HUES6 (cell line): ENCODE measurements around the gene KLHL29.

Source experiments
- H3K27ac ChIP-seq: 2 replicates; pipeline ENCODE4 v1.7.0; 2013; ENCODE audit warnings: low read depth, mild to moderate bottlenecking, low read length, inconsistent platforms
- H3K27me3 ChIP-seq: 2 replicates; pipeline ENCODE4 v1.6.1; 2013; ENCODE audit warnings: low read length; ENCODE audit not compliant: control insufficient read depth, insufficient read depth
- H3K36me3 ChIP-seq: 2 replicates; pipeline ENCODE4 v1.6.1; 2013; ENCODE audit warnings: low read length; ENCODE audit not compliant: control insufficient read depth, insufficient read depth
- H3K4me1 ChIP-seq: 2 replicates; pipeline ENCODE4 v1.6.1; 2013; ENCODE audit warnings: low read length; ENCODE audit not compliant: control insufficient read depth, insufficient read depth
- H3K4me3 ChIP-seq: 2 replicates; pipeline ENCODE4 v1.5.1; 2013; ENCODE audit warnings: low read depth, low read length
- H3K9ac ChIP-seq: one replicate; pipeline ENCODE4 v1.6.1; 2013; ENCODE audit warnings: mild to moderate bottlenecking, low read length
- H3K9me3 ChIP-seq: 2 replicates; pipeline ENCODE4 v1.6.1; 2013; ENCODE audit warnings: low read depth, low read length; ENCODE audit not compliant: control insufficient read depth, insufficient read depth

The KLHL29 gene

DNA sequence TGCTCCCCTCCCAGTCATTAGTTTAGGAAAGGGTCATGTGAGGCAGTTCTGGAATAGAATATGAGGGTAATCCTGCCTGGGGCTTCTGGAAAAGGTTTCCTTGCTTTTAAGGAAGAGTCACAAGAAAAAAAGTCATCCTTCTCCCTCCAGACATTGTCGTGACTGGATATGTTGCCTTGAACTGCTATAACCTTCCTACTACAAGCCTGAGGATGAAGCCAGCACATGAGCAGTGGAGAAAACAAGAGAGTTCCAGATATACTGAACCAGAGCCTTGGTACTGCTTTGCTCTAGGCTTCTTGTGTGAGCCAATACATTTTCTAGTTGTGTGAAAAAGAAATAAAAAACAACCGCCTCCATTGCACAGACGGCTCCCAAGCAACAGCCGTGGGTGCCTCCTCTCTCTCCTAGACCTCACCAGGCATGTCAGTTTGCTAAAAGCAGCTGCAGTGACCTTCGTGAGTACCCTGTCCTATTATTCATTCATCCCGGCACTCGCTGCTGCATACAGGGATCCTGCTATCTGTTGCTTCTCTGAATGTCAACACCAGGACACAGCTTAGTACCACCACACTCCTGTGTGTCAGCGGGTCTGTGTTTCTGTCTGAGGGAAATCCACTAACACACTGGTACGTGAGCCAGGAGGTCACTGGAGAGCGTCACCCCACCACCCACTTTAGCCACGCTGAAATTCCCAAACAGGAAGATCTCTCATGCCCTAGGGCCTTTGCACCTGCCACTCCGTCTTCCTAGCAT lies 186.7 kb downstream of the KLHL29 start:
- no peaks in the 10 kb centered on the region for H3K9me3 ChIP-seq
- no peak overlapping the region for H3K9ac ChIP-seq

DNA sequence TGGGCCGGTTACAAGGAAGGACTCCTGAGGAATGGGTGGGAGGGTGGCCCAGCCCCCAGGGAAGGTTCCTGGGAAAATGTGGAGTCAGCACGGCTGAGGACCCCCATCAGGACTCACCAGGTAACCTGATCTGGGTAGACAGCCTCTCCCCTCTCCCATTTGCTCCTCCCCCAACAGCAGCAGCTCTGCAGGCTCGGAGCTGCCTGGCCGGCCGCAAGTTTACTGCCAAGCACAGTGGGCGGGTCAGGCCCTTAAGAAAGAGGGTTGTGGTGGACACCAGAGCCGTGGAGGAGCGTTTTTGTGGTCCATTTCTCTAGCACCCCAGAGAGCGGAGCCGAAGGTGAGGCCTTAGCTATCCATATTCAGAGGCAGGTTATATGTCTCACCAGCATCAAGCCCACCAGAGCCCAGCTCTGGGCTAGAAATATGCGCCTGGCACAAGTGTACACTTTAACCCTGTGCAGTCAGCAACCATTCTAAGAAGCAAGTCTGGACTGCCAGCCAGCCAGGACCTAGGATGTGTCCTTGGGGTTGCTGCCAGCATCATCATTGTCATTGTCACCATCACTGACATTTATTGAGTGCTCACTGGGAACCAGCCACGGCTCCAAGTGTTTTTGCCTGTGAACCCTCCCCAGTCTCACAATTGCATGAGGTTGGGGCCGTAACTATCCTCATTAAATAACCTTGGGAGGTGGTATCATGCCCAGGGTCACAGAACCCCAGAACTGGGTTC lies 190.1 kb downstream of the KLHL29 start:
- Histone ChIP-seq H3K27me3 (no peaks in the 10 kb centered on the region), H3K36me3 (no peaks in the 10 kb centered on the region), H3K4me3 (no peak overlapping the region), H3K9ac (no peak overlapping the region), H3K4me1 (peaks cover 10% of the 10 kb centered on the region), H3K27ac (no peak overlapping the region), H3K9me3 (no peaks in the 10 kb centered on the region)

More for the DNA sequence above, 186.7 kb downstream of the KLHL29 start:
- no peak overlapping the region for H3K27ac ChIP-seq
- H3K4me3 ChIP-seq = no peak overlapping the region
- peaks cover 10% of the 10 kb centered on the region for H3K4me1 ChIP-seq
- no peaks in the 10 kb centered on the region for H3K36me3 ChIP-seq
- H3K27me3 ChIP-seq = no peaks in the 10 kb centered on the region

DNA sequence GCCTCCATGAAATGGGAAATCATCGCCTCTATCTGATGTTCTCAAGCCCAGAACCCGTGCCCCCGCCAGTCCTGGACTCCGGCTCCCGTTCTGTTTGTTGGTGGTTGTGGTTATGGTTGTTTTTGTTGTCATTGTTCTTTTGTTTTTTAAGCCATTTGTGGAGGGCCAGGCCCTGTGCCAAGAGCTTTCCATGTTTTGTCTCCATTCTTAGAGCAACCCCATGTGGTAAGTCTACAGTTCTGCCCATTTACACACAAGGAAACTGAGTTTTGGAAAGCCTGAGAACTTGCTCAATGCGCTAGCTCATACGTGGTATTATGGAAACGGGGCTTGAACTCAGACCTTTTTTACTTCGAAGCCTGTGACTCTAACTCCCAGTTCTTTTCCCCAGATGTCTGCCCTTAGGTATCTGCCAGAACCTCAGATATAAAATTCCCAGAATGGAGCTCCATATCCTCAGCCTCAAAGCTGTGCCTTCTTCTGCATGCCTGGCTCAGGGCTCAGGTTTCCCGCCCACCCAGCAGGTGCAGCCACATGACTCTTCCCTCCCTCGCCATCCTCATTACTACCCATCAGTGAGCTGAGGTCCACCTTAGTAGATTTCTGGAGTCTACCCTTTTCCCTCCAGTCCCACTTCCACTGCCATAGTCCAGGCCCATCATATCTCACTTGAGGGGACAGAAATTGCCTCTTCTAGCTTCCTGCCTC lies 194.1 kb downstream of the KLHL29 start:
- peaks cover 10% of the 10 kb centered on the region for H3K4me1 ChIP-seq
- no peak overlapping the region for H3K27ac ChIP-seq
- H3K27me3 ChIP-seq = no peaks in the 10 kb centered on the region
- H3K4me3 ChIP-seq = no peak overlapping the region
- no peaks in the 10 kb centered on the region for H3K9me3 ChIP-seq
- H3K9ac ChIP-seq = no peak overlapping the region
- H3K36me3 ChIP-seq = no peaks in the 10 kb centered on the region

DNA sequence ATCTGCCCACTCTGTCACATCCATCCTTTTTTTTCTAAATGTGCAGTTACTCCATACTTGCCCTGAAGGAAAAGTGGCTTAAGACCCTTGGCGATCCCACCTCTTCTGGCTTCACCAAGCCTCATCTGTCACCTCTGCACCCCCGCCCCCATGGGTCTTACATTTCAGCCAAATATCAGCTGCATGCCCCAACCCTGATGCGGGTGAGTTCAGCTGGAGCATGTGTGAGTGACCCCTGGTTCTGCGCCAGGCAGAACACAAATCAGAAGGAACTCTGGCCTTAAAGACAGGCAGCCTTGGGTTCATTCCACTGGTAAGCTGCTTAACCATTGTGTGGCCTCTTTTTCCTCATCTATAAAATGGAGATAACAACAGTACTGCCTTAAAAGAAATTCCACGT lies 194.7 kb downstream of the KLHL29 start:
- no peaks in the 10 kb centered on the region for H3K9me3 ChIP-seq
- H3K9ac ChIP-seq = no peak overlapping the region
- no peak overlapping the region for H3K4me3 ChIP-seq
- H3K4me1 ChIP-seq = peaks cover 7% of the 10 kb centered on the region
- no peaks in the 10 kb centered on the region for H3K36me3 ChIP-seq
- H3K27me3 ChIP-seq = no peaks in the 10 kb centered on the region
- no peak overlapping the region for H3K27ac ChIP-seq

DNA sequence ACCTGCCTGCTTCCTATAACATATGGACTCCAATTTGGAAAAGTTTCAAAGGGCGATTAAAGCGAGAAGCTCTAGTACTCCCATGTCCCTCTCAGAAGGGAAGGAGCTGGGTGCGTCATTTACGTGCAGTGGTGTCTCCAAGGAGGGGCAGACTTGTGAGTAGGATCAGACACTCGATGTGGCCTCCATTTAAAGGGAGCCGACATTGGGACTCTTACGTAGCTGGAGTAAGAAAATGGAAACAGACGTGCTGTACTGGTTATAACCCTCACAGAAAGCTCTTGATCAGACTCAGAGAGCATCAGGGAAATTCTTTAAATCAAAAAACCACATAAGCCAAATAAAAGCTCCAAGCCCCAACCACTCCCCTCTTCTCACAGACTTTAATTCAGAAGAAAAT lies 198.5 kb downstream of the KLHL29 start:
- Histone ChIP-seq H3K9ac (no peak overlapping the region), H3K4me3 (no peak overlapping the region), H3K27ac (no peak overlapping the region), H3K27me3 (no peaks in the 10 kb centered on the region), H3K36me3 (no peaks in the 10 kb centered on the region), H3K4me1 (peaks cover 6% of the 10 kb centered on the region; the same call in 1 of the 2 replicates), H3K9me3 (no peaks in the 10 kb centered on the region)

DNA sequence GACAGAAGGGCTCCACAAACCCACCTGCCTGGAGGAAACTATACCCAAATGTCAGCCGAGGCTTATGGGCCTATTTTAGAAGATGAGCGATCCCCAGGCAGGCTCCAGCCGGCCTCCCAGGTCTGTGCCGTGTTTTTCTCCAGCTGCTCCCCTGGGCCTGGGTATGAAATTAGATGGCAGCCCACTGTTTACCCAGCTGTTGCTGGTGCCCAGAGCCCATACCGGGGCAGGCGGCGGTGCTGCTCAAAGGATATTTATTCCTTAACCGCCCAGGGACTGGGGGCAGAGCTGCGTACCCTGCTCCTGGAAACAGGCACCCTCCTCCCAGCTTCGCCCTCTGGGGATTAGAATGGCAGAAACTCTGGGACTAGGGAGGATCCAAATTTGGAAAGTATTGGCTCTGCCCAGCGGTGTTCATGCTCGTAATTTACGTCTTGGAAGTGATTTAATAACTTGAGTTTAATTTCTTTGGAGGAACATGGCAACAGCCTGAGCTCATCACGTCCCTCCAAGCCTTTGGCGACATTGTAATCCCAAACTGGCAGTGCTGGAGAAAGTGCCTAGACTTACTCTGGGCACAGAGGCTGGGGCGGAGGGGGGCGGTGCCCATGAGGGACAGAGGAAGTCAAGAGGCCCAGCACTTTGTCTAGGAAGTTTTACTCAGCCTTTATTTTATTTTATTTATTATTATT lies 199.2 kb downstream of the KLHL29 start:
- Histone ChIP-seq H3K4me3 (no peak overlapping the region), H3K27me3 (no peaks in the 10 kb centered on the region), H3K9me3 (no peaks in the 10 kb centered on the region), H3K36me3 (no peaks in the 10 kb centered on the region), H3K4me1 (peaks cover 6% of the 10 kb centered on the region; the same call in 1 of the 2 replicates), H3K9ac (no peak overlapping the region), H3K27ac (no peak overlapping the region)

DNA sequence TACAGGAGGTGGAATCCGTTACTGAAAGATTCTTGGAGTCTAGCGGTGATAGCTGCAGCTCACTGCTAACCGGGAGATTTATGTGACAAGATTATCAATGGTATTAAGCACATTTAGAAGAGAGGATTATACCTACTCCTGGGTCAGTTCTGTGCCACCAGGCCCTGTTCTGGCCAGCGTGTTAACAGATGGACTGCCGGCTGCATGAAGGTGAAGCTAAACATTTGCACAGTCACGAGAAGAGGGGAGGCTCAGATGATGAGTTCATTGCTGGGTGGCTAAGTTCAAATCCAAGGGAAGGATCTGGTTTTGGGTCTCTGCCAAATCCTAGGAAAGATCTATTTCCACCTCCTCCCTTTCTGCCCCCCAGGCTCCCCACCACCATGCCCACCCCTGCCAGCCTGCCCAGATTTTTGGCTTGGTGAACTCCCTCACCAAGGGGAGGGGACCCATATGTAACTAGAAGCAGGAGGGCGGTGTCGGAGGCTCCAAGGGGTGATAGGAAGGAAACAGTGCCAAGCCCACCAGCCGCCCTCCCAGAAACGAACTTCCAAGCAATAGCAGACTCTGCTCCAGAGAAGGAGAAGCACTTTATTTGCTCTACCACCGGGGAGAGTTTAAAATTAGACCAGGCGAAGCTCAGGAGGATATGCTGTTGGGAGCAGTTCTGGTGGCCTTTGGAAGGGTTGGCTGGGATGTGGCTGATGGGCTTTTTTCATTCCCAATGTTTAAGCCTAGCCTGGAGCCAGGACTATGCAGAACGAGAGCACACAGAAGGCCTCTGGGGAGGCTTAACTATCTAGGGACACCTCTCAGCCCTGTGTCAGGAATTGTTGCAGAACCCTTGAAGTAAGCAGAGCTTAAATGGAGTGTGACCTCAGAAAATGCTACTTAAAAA lies 200.5 kb downstream of the KLHL29 start:
- Histone ChIP-seq H3K4me3 (no peak overlapping the region), H3K9ac (no peak overlapping the region), H3K36me3 (no peaks in the 10 kb centered on the region), H3K4me1 (peaks cover 6% of the 10 kb centered on the region; the same call in 1 of the 2 replicates), H3K27me3 (no peaks in the 10 kb centered on the region), H3K27ac (no peak overlapping the region), H3K9me3 (no peaks in the 10 kb centered on the region)

DNA sequence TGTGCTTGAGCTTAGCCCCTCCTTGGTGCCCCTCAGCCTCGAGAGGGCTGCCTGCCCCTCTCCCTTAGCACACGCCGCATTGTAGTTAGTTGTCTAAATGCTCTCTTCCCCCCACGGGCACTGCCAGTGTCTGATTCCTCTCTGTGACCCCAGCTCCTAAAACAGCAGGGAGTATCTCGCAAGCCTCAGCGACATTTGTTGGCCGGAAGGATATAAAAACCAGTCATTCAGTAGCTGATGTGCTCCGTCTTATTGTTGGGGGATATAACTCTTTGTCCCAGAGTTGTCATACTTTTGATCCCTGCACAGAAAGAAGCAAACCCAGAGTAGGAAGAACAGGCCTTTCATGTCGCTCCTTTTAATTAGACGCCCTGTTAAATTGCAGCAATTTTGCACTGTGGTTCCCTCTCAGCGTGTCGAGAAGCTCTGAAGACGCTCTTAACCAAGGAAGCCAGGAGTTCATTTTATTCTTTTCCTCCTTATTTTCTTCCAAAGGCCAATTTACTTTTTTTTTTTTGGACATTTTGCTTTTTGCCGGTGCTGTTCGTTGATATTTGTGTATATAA lies 201.8 kb downstream of the KLHL29 start:
- Histone ChIP-seq H3K27me3 (no peaks in the 10 kb centered on the region), H3K9ac (no peak overlapping the region), H3K9me3 (no peaks in the 10 kb centered on the region), H3K27ac (no peak overlapping the region), H3K4me3 (no peak overlapping the region), H3K36me3 (no peaks in the 10 kb centered on the region), H3K4me1 (peaks cover 6% of the 10 kb centered on the region; the same call in 1 of the 2 replicates)

DNA sequence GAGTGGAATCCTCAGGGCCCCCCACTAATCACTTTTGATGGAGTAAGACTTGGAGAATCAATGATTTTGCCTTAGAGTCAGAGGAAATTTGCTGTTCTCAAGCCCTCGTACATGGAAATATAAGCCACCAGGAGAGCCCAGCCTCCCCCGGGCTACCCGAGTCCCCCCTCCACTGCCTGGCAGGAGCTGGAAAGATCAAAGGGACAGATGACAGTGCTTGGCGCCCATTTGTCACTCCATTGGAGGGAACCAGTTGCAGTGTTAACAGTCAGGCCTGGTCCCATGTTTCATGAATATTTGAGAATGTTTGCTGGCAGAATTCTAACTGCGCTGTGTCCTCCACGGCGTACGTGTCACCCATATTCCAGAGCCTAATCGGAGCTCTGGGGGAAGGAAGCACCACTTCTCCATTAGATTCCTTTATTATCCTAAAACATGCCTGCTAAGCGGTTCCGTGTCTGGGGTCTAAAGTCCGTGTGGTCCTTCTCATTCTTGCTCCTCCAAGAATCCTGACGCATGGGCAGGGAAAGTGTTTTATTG lies 202.4 kb downstream of the KLHL29 start:
- Histone ChIP-seq H3K36me3 (no peaks in the 10 kb centered on the region), H3K27me3 (no peaks in the 10 kb centered on the region), H3K4me1 (peaks cover 6% of the 10 kb centered on the region; the same call in 1 of the 2 replicates), H3K9ac (no peak overlapping the region), H3K27ac (no peak overlapping the region), H3K9me3 (no peaks in the 10 kb centered on the region), H3K4me3 (no peak overlapping the region)
